Measurements from ENCODE around the gene OR14J1.

GRCh38 chr6:29251736-29252135 is 49.8 kb upstream of the OR14J1 start:
- TF ChIP-seq L3MBTL2 (conservative IDR thresholded peaks at IDR 0.05) (no peak), PKNOX1 (IDR thresholded peaks at IDR 0.05) (no peak), FOXA1 (IDR thresholded peaks at IDR 0.05) (no peak), ZNF384 (IDR thresholded peaks at IDR 0.05) (no peak), FOXK2 (IDR thresholded peaks at IDR 0.05) (no peak), SP1 (IDR thresholded peaks at IDR 0.05) (no peak), HDGF (IDR thresholded peaks at IDR 0.05; ENCODE audit: borderline replicate concordance) (no peak), BHLHE40 (IDR thresholded peaks at IDR 0.05; ENCODE audit: borderline replicate concordance) (no peak), ELF4 (IDR thresholded peaks at IDR 0.05) (no peak), FOXM1 (IDR thresholded peaks at IDR 0.05; ENCODE audit: borderline replicate concordance) (no peak), SUZ12 (IDR thresholded peaks at IDR 0.05) (no peak)
